ENCODE measurements around the gene CALB2.

DNA sequence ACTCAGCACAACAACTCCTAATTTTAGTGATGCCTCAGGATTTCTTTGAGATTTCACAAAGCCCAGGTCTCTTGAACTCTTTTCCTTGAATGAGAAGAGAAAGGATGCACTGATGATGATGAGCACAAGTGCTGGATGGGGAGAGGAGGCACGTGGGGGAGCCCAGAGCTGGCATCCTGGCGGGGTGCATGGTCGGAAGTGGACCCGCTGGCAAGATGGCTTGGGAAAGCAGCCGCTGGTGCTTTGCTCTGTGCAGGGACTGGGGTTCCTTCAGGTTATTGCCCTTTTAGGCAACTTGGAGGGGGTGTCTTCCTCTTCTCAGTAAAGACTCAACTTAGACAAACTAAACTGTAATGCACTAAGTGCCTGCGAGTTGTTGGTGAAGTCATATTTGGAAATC, 22.3 kb downstream of the CALB2 start:
- TF ChIP-seq, protein P1, sequence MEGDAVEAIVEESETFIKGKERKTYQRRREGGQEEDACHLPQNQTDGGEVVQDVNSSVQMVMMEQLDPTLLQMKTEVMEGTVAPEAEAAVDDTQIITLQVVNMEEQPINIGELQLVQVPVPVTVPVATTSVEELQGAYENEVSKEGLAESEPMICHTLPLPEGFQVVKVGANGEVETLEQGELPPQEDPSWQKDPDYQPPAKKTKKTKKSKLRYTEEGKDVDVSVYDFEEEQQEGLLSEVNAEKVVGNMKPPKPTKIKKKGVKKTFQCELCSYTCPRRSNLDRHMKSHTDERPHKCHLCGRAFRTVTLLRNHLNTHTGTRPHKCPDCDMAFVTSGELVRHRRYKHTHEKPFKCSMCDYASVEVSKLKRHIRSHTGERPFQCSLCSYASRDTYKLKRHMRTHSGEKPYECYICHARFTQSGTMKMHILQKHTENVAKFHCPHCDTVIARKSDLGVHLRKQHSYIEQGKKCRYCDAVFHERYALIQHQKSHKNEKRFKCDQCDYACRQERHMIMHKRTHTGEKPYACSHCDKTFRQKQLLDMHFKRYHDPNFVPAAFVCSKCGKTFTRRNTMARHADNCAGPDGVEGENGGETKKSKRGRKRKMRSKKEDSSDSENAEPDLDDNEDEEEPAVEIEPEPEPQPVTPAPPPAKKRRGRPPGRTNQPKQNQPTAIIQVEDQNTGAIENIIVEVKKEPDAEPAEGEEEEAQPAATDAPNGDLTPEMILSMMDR (IDR thresholded peaks at IDR 0.05) = no peak
- no peak for TF ChIP-seq EZH2 (IDR thresholded peaks at IDR 0.05; ENCODE audit: borderline replicate concordance, insufficient read depth, low read depth, low read length, poor library complexity, severe bottlenecking)
